Measurements from ENCODE around the gene SECISBP2L. TPM values are rescaled to one million over a fixed set of nuclear protein-coding genes. Genes with fewer than 3 reads are reported as not detected.

SECISBP2L gene
- polyA plus RNA-seq, 4 donors, result 44.6 to 61.9 (median 55.3) TPM

DNA sequence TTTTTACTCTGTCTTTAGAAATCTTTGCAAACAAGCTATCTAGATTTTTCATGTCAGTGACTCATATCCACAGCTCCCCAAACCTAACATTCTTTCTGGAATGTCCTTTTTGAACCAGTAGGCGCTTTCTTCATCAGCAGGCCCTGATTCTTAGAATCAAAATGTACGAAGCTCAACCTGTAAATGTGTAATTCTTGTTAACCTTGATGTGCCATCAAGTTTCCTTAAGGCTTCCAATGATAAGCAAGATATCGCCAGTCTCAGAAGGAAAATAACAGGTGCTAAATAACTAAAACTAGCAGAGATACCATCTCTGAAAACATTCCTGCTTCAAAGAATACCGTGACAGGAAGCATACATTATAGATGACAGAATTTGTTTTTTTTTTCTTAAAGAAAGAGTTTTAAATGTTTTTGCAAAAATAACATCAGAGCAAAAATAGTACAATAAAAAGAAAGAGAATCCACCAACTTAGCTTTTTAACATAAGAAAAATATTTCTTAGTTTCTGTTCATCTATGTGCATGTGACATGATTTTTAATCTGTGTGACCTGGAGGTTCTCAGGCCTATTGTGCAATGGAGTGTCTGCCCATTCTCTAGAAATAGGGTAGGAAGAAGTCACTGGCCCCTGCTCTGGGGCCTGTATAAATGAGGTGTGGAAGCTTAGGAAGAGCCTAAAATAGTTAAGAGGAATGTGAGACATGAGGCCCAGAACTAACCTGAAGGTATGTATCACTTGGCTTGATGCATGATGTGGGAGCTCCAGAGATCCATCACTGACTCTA is 14.7 kb upstream of the SECISBP2L start:
- DNase-seq (ENCODE audit: low read depth in 4 of 4, low spot score in 3 of 4), result no peak

DNA sequence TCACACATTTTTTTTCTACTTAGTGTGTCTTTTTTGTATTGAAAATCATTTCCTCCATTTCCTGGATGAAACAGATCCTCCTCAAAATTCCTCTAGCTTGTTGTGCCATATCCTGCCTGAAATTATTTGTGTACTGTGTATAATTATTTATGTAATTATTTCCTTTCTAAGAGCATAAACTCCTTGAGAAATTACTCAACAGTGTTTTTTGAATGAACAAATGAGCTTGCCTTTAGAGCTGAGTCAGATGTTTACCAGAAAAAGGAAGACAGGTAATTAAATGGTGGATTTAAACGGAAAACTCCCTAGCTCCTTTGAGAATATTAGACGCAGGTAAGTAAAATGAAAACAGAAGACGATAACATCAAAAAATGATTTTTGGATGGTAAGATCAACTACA is 13.2 kb upstream of the SECISBP2L start:
- no peak for DNase-seq (ENCODE audit: low read depth in 4 of 4, low spot score in 3 of 4)

DNA sequence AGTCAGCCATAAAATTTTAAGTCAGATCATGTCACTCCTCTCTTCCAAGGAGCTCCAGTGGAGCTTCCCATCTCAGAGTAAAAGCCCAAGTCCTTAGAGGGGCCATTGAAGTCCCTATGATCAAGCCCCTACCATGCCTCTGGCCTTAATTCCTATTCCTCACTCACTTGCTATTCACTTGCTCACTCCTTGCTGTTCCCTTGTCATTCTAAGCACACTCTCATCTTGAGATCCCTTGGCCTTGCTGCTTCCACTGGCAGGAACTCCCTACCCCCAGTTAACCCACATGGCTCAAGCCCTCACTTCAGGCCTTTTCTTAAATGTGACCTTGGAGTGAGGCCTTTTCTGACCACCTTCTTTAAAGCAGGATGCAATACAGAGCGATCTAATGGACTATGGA is 12.3 kb upstream of the SECISBP2L start:
- DNase-seq (ENCODE audit: low read depth in 4 of 4, low spot score in 3 of 4), result no peak

DNA sequence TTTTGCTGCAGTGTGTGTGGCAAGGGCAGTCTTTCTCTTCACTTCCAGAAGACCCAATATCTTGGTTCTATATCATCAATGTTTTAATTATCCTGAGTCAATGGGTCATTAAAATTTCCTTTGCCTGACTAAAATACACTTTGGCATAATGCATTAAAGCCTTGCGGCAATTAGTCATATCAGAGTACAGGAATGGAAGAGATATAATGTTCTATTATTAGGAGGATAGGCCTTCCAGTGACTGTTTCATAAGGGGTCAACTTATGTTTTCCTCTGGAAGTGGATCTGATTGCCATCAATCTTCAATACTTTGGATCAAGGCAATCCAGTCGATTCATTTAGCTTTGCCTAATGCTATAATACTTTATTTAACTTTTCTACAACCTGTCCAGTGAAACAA is 9.4 kb upstream of the SECISBP2L start:
- DNase-seq (ENCODE audit: low read depth in 4 of 4, low spot score in 3 of 4), result no peak

DNA sequence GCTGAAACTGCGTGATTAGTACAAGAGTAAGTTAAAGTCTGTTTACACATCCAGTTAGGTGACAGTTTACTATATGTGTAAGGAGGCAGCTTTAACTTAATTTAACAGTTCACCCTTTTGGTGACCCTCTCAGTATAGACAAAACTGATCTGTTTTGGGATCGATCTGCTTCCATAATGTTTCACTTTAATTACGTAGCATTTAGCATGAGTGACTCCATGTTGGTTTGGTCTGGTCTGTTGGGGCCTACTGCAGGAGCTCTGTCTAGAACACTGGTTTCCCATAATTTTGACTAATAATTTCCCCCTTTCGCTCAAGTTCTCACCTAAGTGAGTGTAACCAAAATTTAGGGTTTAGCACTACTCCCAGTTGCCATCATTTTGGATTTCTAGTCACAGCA is 6.4 kb upstream of the SECISBP2L start:
- no peak for DNase-seq (ENCODE audit: low read depth in 4 of 4, low spot score in 3 of 4)

DNA sequence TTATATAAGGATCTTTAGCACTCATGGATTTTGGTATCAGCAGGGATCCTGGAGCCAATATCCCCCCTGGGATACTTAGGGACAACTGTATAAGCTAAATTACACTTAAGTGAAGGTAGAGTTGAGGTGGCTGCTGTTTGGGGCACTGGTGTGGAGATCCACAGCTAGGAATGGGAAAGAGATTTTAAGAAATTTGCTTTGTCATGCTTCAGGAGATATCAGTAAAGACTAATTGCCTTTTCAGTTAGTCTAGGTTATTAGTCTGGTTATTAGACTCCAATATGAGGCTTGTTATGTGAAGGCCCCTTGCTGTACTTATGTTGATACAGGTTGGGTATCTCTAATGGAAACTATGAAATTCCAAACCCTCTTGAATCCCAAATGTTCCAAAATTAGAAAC is 1.2 kb upstream of the SECISBP2L start:
- DNase-seq (ENCODE audit: low read depth in 4 of 4, low spot score in 3 of 4), result no peak

DNA sequence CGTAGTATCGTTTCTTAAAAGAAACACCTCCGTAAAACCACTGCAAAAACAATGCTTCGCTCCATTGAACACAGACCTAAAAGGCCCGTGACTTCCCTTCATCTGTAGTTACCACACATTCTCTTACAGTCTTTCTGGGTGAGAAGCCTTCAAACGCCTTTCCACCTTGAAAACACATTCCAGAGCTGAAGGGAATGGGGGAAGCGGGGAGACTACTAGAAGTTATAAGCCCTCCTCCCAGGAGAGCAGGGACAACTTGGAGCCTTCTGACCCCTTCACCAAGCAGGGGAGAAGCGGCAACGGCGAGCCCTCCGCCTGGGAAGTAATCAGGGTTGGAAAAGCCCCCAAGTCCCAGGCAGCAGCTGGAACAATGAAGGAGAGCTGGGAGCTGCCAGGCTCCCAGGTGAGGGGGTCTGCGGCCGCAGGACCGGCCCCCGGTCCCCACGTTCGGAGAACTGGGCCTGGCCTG is 461 bp downstream of the SECISBP2L start:
- peak in 2 of 4 donors; percentile 44 to 57 for DNase-seq (ENCODE audit: low read depth in 4 of 4, low spot score in 3 of 4)

DNA sequence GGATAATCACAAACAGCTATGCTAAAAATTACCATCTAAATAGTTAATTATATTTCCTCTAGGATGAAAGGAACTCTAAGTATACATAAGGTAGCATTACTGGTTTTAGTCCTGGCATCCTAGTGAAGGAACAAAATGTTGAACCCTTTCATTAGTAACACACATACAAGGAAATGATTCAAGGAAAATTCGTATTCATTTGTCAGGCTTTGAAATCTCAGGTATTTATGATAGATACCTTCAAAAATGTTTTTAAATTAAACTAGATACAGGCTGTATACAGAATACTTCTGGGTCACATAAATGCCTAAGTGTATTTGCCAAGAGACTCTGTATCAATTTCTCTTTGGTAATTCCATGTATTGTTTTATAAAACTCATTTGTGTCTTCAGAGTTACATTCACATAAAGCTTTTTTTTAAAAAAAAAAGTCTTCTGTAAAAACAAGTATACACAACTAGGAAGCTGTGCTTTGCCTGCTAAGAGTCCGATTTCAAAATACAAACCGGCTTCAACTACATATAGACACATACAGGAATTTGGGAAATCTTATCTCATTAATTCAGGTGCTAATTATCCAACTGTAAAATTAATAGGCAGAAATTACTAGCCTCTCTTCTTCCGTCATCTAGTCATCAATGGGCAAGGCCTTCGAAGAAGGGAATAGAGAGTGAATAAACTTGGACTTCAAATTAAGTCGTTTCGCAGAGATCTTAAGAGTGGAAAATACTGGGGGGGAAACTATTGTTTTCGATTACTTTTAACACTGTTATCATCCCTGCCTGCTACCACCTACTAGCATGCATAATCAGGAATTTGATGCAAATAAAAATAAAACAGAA is 1.3 kb downstream of the SECISBP2L start:
- DNase-seq (ENCODE audit: low read depth in 4 of 4, low spot score in 3 of 4), result peak in 1 of 4 donors; percentile 16

DNA sequence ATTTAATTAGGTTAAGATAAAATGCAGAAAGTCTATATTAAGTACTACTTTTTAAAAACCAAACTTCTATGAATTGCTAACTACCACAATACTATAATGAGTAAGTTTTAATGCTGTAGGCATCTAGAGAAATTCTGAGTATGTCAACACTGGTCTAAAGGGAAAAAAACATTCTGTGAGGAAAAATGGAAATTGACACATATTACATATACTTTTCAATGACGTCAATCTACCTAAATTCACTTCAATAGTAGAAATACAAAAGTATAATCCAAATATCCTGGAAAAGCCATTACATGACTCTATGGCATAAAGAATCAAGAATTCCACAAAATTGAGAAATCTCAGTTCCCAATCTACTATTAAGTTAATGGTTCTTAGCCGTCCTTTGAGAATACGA is 2.2 kb downstream of the SECISBP2L start:
- DNase-seq (ENCODE audit: low read depth in 4 of 4, low spot score in 3 of 4), result no peak

DNA sequence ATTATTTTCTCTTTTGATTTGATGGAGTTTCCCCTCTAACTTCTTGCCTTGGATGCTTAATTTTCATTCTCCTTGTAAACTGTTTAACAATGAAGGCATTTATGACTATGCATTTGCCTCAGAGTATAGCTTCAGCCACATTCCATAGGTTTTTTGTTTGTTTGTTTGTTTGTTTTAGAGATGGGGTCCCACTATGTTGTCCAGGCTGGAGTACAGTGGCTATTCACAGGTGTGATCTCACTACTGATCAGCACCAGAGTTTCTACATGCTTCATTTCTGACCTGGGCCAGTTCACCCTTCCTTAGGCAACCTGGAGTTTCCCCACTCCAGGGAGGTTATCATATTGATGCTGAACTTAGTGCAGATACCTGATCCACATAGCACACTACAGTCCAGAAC is 4.1 kb downstream of the SECISBP2L start:
- DNase-seq (ENCODE audit: low read depth in 4 of 4, low spot score in 3 of 4), result no peak

DNA sequence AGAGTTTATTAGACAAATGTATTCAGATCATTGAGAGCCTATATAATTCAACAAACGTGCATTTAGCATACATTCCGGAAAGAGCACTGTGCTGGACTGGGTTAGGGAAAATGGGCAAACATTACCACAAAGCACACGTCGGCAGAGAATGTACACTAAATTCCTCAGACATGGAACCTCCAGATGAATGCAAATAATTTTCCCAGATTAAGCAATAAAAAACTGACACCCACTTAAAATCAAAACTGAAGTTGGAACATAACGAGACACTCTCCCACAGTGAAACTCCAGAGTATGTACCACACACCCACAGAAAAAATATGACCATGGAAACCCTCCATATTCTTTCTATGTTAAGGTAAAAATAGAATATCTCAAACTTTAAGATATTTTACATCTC is 4.8 kb downstream of the SECISBP2L start:
- no peak for DNase-seq (ENCODE audit: low read depth in 4 of 4, low spot score in 3 of 4)

DNA sequence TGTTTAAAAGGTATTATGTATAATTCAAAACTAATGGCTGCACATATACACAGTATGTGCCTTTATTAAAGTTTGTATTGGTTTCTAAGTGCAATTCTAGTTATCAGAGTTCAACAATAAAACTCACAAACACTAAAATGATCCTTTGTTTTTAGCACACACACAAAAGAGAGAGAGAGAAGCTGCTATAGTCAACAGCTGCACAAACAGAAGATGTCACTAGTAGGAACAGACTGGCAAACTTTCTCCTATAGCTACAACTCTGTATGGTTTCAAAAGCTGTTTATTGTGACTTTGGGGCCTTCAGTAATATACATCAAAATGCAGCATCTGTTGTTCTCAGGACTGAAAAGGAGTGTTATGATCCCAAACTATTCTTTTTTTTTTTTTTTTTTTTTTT is 6.1 kb downstream of the SECISBP2L start:
- no peak for DNase-seq (ENCODE audit: low read depth in 4 of 4, low spot score in 3 of 4)

DNA sequence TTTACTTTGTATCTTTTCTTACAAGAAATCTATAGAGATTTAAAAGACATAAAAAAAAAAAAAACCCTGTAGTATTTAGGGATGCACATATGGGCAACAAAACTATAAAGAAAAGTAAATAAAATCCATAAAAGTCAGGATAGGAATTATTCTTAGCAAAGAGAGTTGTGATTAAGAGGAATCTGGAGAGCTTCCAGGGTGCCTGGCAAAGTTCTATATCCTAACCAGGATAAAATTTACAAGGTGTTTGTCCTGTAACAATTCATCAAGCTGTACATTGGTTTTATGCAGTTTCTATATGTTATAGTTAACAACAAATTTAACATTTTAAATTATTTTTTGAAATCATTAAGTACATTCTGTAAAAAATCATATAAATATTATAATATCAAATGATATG is 7.9 kb downstream of the SECISBP2L start:
- DNase-seq (ENCODE audit: low read depth in 4 of 4, low spot score in 3 of 4), result no peak

DNA sequence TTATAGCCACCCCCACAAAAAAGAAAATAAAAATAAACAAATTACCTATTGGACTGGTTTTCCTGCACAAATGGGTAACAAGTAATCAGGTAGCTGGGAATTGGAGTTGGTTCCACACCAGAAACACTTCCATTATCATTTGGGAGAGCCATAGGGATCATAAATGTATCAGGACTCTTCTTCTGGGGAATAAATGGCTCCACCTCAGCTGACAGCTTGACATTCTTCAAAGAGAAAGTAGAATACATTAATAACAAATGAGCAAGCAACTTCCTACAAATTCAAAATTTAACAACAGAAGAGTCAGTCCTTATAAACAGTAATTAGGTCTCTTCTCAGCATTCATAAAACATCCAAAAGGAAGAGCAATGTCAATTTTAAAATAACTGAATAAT is 8.7 kb downstream of the SECISBP2L start:
- DNase-seq (ENCODE audit: low read depth in 4 of 4, low spot score in 3 of 4), result no peak

DNA sequence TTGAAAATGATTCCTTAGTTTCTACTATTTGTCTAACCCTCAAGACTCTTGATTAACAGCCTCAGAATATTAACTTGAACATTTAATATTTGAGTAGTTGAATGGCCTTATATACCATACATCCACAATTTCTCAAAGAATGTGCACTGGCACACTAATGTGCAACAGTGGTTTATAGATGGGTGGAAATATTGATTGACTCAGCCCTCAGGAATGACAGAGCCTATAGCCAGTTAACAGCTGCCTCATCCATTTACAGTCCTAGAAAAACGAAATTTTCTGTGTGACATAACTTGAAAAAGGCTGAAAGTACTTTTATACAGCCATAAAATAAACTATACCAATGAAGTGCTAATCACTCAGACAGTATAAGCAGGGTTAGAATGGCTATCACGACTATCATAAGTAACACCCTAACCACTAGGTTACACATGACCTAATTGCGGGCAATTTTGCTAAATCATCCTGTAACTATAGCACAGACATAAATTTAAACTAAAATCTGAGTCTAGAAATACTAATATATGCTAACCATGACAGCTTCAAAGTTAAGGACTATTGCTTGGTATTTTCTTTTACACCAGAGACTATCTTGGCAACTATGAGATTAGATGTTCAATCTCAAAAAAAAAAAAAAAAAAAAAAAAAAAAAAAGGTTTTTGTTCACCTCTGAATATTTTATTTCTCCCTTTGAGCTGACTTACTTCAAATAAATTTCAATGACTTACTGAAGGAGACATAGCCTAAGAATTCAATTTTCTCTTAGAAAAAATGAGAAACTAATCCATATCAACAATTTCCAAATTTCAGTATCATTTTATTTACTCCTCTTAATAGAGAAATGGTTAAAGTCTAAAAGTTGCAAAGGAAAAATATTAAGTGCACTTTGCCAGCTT is 9.3 kb downstream of the SECISBP2L start:
- DNase-seq (ENCODE audit: low read depth in 4 of 4, low spot score in 3 of 4), result no peak

DNA sequence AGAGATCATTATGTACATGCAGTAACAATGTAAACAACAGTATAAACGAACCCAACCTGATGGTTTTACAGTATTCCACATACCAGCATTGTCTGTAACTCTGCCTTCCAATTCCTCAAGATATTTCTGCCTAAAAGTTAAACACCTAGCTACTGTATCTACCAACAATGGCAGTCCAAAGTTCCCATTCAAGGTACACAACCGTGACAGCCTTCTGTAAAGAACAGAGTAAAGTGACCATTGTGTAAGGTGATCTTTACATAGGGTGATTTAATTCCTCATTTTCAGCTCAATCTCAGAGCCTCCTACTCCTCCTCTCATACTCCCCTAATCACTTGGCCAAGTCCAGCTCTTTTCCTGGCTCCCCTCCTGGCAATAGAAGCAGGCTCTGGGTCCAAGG is 10.4 kb downstream of the SECISBP2L start:
- no peak for DNase-seq (ENCODE audit: low read depth in 4 of 4, low spot score in 3 of 4)

DNA sequence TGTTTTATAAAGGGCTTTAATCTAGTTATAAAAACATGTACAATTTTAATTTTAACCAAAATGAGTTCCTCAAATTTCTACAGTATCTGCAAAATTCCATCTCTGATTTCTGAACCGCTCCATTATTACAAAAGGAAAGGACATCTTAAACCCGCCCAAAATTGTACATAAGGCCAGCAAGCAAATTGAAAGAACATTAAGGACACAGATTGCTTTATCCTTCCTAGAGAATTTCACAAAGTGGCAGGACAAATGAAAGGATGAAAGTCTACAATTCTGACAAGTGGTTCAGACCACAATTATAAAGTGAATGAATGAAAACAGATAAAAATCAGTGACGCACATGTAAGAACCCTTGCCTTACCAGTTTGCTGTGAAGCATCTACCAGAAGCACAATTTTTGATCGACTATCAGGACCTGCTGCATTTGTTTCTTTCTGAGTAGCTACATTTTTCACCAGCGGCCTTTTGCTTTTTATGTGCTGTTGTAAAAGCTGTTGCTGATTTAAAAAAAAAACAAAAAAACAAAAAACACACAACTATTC is 13.6 kb downstream of the SECISBP2L start:
- no peak for DNase-seq (ENCODE audit: low read depth in 4 of 4, low spot score in 3 of 4)

DNA sequence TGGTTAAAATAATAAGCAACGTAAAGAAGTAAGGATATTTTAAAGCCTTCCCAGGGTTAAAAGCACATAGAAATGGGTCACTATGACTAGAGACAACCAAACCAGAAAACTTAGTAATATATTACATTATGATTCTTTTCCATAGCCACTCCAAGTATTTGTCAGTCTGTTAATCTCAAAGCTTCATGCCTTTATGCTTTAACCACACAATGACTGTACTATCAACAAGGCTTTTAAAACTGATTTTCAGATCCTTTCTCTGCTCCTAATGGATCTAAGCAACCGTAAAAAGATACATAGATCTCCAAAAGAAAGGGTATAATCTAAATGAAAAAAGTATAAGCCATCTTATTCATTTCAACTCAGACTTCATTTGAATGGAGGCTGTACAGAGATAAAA is 14.4 kb downstream of the SECISBP2L start:
- no peak for DNase-seq (ENCODE audit: low read depth in 4 of 4, low spot score in 3 of 4)

DNA sequence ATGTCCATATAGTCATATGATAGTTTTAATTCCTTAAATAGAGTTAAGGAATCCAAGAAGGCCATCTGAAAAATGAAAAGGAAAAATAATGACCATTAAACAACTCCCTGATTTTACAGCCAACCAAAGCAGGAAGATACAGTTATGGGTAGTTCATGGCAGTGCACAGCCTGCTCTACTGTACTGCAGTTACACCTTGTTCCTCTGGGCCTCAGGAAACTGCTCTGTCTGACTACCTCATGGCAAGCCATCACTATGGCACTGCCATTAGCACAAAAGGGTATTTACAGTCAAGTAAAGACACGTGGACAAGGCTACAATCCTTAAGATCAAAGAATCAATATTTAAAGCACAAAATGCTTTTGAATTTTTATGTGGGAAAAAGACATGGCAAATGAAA is 19.5 kb downstream of the SECISBP2L start:
- no peak for DNase-seq (ENCODE audit: low read depth in 4 of 4, low spot score in 3 of 4)

DNA sequence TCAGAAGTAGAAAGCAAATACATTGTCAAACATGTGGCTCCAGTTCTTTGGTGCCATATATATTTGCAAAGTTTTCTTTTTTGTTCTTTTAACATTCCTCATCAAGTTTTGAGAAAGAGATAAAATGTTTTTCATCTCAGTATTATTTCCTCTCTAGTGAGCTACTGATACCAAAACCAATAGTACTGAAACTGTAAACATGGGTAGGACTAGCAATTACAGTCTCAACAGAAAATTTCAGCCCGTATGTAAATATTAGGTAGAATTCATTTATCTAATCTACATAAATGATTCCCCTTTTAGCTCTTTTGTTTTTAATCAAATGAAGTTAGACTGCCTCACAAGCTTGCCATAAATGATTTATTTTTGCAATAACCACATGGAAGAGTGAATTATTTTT is 21.4 kb downstream of the SECISBP2L start:
- no peak for DNase-seq (ENCODE audit: low read depth in 4 of 4, low spot score in 3 of 4)

DNA sequence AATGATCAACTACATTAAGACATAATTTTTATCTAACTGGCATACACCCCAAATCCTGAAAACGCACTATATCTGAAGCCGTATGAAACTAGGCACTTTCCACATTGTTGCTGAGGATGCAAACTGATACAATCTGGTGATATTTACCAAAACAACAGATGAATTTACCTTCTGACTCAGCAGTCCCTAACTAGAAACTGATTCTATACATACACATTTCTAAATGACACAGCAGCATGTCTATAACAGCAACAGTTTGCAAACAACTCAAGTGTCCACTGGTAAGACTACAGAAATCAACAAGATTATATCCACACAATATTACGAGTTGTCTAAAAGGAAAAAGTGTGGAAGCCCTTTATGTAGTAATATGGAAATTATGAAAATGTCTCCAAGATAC is 22.9 kb downstream of the SECISBP2L start:
- DNase-seq (ENCODE audit: low read depth in 4 of 4, low spot score in 3 of 4), result no peak
